Hepatocyte (in vitro differentiated cells): ENCODE measurements around the gene KLC1. TPM values are rescaled to one million over a fixed set of nuclear protein-coding genes. Genes with fewer than 3 reads are reported as not detected.

Experiments used
- DNase-seq: peaks from one replicate; pipeline ENCODE4 v3.0.0-alpha.2; 2016; ENCODE audit warnings: low spot score
- H2AFZ ChIP-seq: fragments of 200-600 bp; sonication (generic); 2 replicates; pipeline ENCODE4 v1.6.0; 2016; ENCODE audit warnings: antibody characterized with exemption, mild to moderate bottlenecking
- H3K27ac ChIP-seq: fragments of 200-600 bp; sonication (generic); 2 replicates; pipeline ENCODE4 v1.5.1; 2016; ENCODE audit warnings: mild to moderate bottlenecking
- H3K27me3 ChIP-seq: fragments of 200-600 bp; sonication (generic); 2 replicates; pipeline ENCODE4 v1.6.1; 2016
- H3K36me3 ChIP-seq: fragments of 200-600 bp; sonication (generic); replicated peaks from 2 replicates; pipeline ENCODE4 v1.5.1; 2016; ENCODE audit warnings: low read depth; ENCODE audit not compliant: insufficient read depth
- H3K4me1 ChIP-seq: fragments of 200-600 bp; sonication (generic); 2 replicates; pipeline ENCODE4 v1.5.1; 2016; ENCODE audit warnings: mild to moderate bottlenecking, moderate library complexity; ENCODE audit not compliant: insufficient read depth
- H3K4me2 ChIP-seq: fragments of 200-600 bp; sonication (generic); 2 replicates; pipeline ENCODE4 v1.6.0; 2016
- H3K4me3 ChIP-seq: fragments of 200-600 bp; sonication (generic); 2 replicates; pipeline ENCODE4 v1.5.1; 2016; ENCODE audit warnings: mild to moderate bottlenecking
- H3K79me2 ChIP-seq: fragments of 200-600 bp; sonication (generic); 2 replicates; pipeline ENCODE4 v1.6.0; 2017; ENCODE audit warnings: mild to moderate bottlenecking
- H3K9me2 ChIP-seq: fragments of 200-600 bp; sonication (generic); replicated peaks from 2 replicates; pipeline ENCODE4 v1.6.0; 2017; ENCODE audit warnings: mild to moderate bottlenecking; ENCODE audit not compliant: insufficient read depth
- H3K9me3 ChIP-seq: fragments of 200-600 bp; sonication (generic); 2 replicates; pipeline ENCODE4 v1.5.1; 2016; ENCODE audit warnings: low read depth, mild to moderate bottlenecking
- H4K20me1 ChIP-seq: fragments of 200-600 bp; sonication (generic); 2 replicates; pipeline ENCODE4 v1.6.0; 2016; ENCODE audit warnings: mild to moderate bottlenecking; ENCODE audit not compliant: insufficient read depth, poor library complexity, severe bottlenecking
- EZH2 ChIP-seq: fragments of 200-600 bp; sonication (generic); IDR thresholded peaks from 2 replicates; pipeline ENCODE4 v1.6.1; 2016; ENCODE audit warnings: antibody characterized with exemption, mild to moderate bottlenecking, borderline replicate concordance
- EZH2phosphoT487 ChIP-seq: fragments of 200-600 bp; sonication (generic); IDR thresholded peaks from one replicate; pipeline ENCODE4 v1.6.1; 2018; ENCODE audit warnings: antibody characterized with exemption, mild to moderate bottlenecking, low read depth, moderate library complexity; ENCODE audit not compliant: unreplicated experiment, severe bottlenecking
- WGBS: methylation state at CpG from one replicate; pipeline ENCODE4 v1.1.6; 2016; ENCODE audit warnings: low lambda C conversion rate; ENCODE audit errors: missing lambda C conversion rate; 5-methylcytosine and 5-hydroxymethylcytosine counted together
- polyA plus RNA-seq: library from polyadenylated mRNA; unstranded; fragments of >200 nt; fragmentation: Nextera tagmentation; extraction: Ambion mirVana; gene quantifications from 2 replicates; pipeline ENCODE4 v1.2.1, GENCODE V29; 2016
- total RNA-seq: library from RNA; depleted of rRNA; stranded (reverse); fragments of >200 nt; gene quantifications from 2 replicates; pipeline ENCODE4 v1.2.3, GENCODE V29; 2014
- TF ChIP-seq, protein P1 (sequence below): fragments of 200-600 bp; sonication (generic); IDR thresholded peaks from 2 replicates; pipeline ENCODE4 v1.5.1; 2016; ENCODE audit warnings: antibody characterized with exemption, mild to moderate bottlenecking; ENCODE audit not compliant: poor library complexity

KLC1 gene
- total and polyA plus RNA-seq, 2 experiments from 2014 or later: 95.4 to 115 TPM

DNA sequence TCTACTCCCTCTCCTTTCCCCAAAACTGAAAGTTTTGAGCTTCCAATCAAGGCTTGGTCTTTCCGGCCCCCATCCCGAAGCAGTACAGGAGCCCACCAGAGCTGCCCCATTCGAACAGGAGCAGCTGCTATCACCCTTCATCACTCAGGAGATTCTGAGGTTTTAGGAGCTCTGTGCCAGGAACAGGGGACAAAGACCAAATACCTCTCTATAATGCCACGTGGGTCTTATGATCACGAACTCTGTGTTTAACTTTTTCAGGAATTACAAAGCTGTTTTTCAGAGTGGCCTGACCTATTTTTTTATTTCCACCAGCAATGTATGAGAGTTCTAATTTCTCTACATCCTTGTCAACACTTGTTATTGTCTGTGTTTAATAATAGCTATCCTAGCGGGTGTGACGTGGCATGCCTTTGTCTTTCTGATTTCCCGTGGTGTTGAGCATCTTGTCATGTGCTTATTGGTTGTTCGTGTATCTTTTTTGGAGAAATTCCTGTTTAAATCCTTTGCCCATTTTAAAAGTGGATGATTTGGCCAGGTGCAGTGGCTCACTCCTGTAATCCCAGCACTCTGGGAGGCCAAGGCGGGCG lies 44.6 kb upstream of the KLC1 start:
- WGBS: 93% methylated on average over 11 of the region's 11 CpGs
- H3K4me2 ChIP-seq: no peak overlapping the region
- H3K9me2 ChIP-seq: no peaks in the 10 kb centered on the region
- H3K27me3 ChIP-seq: no peaks in the 10 kb centered on the region
- H3K4me3 ChIP-seq: no peak overlapping the region
- no peak overlapping the region for H2AFZ ChIP-seq
- TF ChIP-seq, protein P1, sequence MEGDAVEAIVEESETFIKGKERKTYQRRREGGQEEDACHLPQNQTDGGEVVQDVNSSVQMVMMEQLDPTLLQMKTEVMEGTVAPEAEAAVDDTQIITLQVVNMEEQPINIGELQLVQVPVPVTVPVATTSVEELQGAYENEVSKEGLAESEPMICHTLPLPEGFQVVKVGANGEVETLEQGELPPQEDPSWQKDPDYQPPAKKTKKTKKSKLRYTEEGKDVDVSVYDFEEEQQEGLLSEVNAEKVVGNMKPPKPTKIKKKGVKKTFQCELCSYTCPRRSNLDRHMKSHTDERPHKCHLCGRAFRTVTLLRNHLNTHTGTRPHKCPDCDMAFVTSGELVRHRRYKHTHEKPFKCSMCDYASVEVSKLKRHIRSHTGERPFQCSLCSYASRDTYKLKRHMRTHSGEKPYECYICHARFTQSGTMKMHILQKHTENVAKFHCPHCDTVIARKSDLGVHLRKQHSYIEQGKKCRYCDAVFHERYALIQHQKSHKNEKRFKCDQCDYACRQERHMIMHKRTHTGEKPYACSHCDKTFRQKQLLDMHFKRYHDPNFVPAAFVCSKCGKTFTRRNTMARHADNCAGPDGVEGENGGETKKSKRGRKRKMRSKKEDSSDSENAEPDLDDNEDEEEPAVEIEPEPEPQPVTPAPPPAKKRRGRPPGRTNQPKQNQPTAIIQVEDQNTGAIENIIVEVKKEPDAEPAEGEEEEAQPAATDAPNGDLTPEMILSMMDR: no peak
- no peak for TF ChIP-seq EZH2
- TF ChIP-seq EZH2phosphoT487: no peak
- no peaks in the 10 kb centered on the region for H3K4me1 ChIP-seq
- no peaks in the 10 kb centered on the region for H3K36me3 ChIP-seq
- no peak overlapping the region for H3K27ac ChIP-seq
- no peaks in the 10 kb centered on the region for H3K9me3 ChIP-seq
- H3K79me2 ChIP-seq: peaks cover 5% of the 10 kb centered on the region
- H4K20me1 ChIP-seq: no peaks in the 10 kb centered on the region
- no peak for DNase-seq

DNA sequence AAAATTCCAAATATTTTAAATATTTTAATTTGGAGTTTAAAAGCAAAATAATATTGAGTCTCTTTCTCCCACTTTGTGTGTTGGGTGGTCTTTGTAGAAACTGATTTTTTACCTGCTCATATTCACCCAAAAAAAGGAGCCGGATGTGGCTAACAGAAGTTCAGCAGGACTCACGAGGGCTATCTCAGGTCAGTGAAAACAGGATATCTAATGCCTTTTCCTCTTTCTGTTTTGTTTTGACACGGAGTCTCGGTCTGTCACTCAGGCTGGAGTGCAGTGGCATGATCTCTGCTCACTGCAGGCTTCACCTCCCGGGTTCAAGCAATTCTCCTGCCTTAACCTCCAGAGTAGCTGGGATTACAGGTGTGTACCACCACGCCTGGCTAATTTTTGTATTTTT lies 35.4 kb upstream of the KLC1 start:
- Histone ChIP-seq H3K36me3 (no peaks in the 10 kb centered on the region), H3K9me3 (no peaks in the 10 kb centered on the region), H3K27ac (no peak overlapping the region), H3K4me2 (no peak overlapping the region), H2AFZ (no peak overlapping the region), H3K4me1 (no peaks in the 10 kb centered on the region), H4K20me1 (no peaks in the 10 kb centered on the region), H3K4me3 (no peak overlapping the region), H3K79me2 (no peaks in the 10 kb centered on the region), H3K27me3 (no peaks in the 10 kb centered on the region), H3K9me2 (no peaks in the 10 kb centered on the region)
- 92% methylated on average over 6 of the region's 6 CpGs for WGBS
- TF ChIP-seq, protein P1: no peak
- TF ChIP-seq EZH2phosphoT487 (no peak), EZH2 (no peak)
- no peak for DNase-seq

DNA sequence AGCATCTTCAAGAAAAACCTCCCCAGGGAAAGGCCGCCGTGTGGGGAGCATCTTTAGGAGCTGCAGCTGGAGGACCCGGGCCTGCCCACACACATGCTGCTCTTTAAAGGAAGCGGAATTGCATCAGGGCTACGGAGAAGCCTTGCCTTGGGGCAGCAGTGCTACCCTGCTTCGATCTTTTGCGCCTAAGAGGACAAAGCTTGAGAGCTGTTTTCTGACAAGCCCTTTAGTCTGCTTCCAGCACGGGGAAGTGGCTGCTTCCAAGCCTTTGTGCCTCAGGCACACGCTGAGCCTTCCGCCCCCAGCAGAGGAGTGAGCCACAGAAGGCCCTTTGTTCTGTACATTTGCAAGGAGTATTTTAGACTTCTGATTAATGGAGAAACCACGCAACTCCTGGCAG lies 34.7 kb upstream of the KLC1 start:
- Histone ChIP-seq H3K4me2 (no peak overlapping the region), H3K27ac (no peak overlapping the region), H3K27me3 (no peaks in the 10 kb centered on the region), H3K36me3 (no peaks in the 10 kb centered on the region), H2AFZ (no peak overlapping the region), H3K79me2 (no peaks in the 10 kb centered on the region), H3K9me3 (no peaks in the 10 kb centered on the region), H3K4me3 (no peak overlapping the region), H3K9me2 (no peaks in the 10 kb centered on the region), H4K20me1 (no peaks in the 10 kb centered on the region), H3K4me1 (no peaks in the 10 kb centered on the region)
- 73% methylated on average over 11 of the region's 11 CpGs for WGBS
- DNase-seq: no peak
- TF ChIP-seq, protein P1: no peak
- no peak for TF ChIP-seq EZH2phosphoT487
